ENCODE data around the gene GAB2. TPM values are rescaled to one million over a fixed set of nuclear protein-coding genes. Genes with fewer than 3 reads are reported as not detected.

GAB2 gene
- total and polyA plus RNA-seq, 8 donors, result 18.8 to 59.6 (median 19.7) TPM

DNA sequence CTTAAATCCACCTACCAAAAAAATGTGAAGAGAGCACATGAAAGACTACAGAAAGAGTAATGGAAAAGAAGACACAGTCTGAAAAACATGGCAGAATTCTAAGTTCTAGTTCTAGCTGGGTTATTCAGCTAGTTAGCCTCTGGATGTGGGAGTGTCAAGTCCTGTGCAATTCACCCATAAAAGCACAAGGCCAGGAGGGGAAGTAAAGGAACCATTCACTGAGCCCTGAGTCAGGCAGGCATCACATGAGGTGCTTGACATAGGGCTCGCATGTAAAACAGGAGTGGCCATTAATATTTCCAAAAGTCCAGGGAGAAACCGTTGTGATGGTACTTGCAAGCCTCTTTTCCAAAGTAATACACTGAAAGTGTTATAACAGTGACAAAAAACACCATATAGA is 103.7 kb downstream of the GAB2 start:
- Histone ChIP-seq H3K36me3 (no peaks in the 10 kb centered on the region), H3K9me3 (no peaks in the 10 kb centered on the region), H3K27me3 (no peaks in the 10 kb centered on the region), H3K4me1 (peaks cover 13 to 72% of the 10 kb centered on the region in 2 donors), H3K27ac (peak overlapping the region; percentile 29 to 84), H3K4me3 (no peak overlapping the region)
- ATAC-seq, result peak; percentile 72
- DNase-seq, result peak in 1 of 4 donors; percentile 54
- TF ChIP-seq, protein P1, sequence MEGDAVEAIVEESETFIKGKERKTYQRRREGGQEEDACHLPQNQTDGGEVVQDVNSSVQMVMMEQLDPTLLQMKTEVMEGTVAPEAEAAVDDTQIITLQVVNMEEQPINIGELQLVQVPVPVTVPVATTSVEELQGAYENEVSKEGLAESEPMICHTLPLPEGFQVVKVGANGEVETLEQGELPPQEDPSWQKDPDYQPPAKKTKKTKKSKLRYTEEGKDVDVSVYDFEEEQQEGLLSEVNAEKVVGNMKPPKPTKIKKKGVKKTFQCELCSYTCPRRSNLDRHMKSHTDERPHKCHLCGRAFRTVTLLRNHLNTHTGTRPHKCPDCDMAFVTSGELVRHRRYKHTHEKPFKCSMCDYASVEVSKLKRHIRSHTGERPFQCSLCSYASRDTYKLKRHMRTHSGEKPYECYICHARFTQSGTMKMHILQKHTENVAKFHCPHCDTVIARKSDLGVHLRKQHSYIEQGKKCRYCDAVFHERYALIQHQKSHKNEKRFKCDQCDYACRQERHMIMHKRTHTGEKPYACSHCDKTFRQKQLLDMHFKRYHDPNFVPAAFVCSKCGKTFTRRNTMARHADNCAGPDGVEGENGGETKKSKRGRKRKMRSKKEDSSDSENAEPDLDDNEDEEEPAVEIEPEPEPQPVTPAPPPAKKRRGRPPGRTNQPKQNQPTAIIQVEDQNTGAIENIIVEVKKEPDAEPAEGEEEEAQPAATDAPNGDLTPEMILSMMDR (IDR thresholded peaks at IDR 0.05), result no peak
- intact Hi-C loops (cut with DNase I), result no loop called here

DNA sequence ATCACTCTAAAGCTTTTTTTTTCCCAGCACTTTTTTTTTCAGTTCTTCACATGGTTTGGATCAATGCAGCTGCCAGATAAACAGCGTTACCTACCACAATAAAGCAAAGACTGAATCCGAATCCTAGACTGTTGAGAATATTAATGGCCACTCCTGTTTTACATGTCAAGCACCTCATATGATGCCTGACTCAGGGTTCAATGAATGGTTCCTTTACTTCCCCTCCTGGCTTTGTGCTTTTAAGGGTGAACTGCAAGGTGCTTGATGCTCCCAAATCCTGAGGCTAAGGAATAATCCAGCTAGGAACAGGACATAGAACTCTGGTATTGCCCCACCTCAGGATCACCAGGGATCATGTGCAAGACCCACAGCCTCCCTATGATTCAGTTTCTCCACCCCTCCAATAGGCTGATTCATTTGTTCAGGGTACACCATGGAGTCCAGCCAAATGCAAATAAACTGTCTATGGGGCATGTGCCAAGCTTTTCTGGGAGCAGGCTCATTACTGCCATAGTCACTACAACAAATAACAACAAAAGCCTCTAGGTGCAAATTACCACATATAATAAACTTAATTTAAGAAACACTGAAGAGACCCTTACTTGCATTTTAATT is 104.3 kb downstream of the GAB2 start:
- TF ChIP-seq, protein P1 (IDR thresholded peaks at IDR 0.05), result no peak
- intact Hi-C loops (cut with DNase I), result no loop called here
- Histone ChIP-seq H3K27me3 (no peaks in the 10 kb centered on the region), H3K4me1 (peaks cover 13 to 72% of the 10 kb centered on the region in 2 donors), H3K4me3 (no peak overlapping the region), H3K9me3 (no peaks in the 10 kb centered on the region), H3K27ac (peak overlapping the region; percentile 29 to 84), H3K36me3 (no peaks in the 10 kb centered on the region)
- peak; percentile 49 for ATAC-seq
- DNase-seq, result no peak

DNA sequence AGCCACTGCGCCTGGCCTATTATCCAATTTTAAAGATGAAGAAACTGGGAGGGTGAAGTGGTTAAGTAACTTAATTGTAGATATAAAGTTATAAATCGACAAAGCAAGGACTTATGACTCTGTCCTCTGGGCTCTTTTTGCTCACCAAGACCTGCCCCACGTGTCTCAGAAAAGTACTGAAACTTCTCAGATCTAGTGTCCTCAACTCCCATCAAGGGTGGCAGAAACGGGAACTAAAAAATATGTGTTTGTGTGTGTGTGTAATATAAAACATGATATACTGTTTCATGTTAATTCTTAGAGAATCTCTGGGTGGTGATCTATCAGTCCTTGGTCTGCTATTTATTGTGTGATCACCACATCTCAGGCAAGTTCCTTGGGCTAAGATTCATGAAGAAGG is 104.9 kb downstream of the GAB2 start:
- ATAC-seq (no peak), DNase-seq (no peak)
- intact Hi-C loops (cut with DNase I), result no loop called here
- Histone ChIP-seq H3K9me3 (no peaks in the 10 kb centered on the region), H3K4me3 (no peak overlapping the region), H3K36me3 (no peaks in the 10 kb centered on the region), H3K27me3 (no peaks in the 10 kb centered on the region), H3K27ac (peak overlapping the region in 1 of 2 donors; percentile 84), H3K4me1 (peaks cover 13 to 68% of the 10 kb centered on the region in 2 donors)
- TF ChIP-seq, protein P1 (IDR thresholded peaks at IDR 0.05), result no peak

DNA sequence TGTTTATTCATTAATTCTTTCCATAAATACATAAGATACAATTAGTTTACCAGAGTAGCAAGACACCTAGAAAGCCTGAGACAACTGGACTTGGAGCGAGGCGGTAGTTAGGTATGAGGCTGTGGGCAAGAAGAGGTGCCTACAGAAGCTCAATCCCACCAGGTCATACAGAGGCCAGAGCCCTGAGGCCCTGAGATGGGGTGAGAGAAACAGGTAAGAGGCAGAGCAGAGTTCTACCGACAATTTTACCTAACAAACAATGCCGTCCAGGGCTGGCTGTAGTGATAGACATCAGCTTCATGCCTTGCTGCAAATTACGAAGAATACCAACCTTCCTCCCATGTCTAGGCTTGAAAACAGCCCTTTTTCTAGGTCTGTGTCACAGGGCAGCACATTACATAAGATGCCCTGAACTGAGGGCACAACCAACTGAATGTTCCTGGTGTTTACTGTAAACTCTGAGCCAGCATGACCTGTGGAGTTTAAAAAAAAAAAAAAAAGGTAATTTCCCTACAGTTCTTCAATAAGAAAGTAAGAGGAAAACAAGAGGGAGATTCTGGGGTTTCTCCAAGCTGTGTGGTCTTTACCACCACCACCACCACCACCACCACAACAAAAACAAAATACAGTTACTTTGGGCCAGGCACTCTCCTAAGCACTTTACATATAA is 105.8 kb downstream of the GAB2 start:
- intact Hi-C loops (cut with DNase I), result no loop called here
- peaks cover 13 to 60% of the 10 kb centered on the region in 2 donors for H3K4me1 ChIP-seq
- H3K4me3 ChIP-seq, result no peak overlapping the region
- DNase-seq, result no peak
- no peak for ATAC-seq
- TF ChIP-seq, protein P1 (IDR thresholded peaks at IDR 0.05), result no peak
- no peaks in the 10 kb centered on the region for H3K9me3 ChIP-seq
- no peaks in the 10 kb centered on the region for H3K36me3 ChIP-seq
- no peaks in the 10 kb centered on the region for H3K27me3 ChIP-seq
- peak overlapping the region in 1 of 2 donors; percentile 84 for H3K27ac ChIP-seq

DNA sequence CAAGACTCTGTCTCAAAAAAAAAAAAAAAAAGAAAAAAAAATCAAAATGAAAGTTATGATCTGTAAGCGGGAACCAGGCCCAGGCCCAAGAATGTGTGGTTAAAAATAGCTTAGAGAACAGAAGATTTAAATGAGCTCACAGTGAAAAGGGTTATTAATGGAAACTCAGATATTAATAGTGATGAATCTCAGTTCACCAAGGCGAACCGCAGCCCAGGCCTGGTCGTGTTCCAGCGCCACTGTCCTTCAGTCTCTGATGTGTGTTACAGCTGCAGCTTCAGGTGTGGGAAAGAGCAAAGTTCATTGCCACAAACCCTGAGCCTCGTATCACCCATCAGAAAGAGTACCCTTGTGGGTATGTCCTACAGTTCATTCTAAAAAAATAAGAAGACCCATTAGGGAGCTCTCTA is 107.1 kb downstream of the GAB2 start:
- Histone ChIP-seq H3K4me3 (no peak overlapping the region), H3K27ac (no peak overlapping the region), H3K36me3 (no peaks in the 10 kb centered on the region), H3K4me1 (peaks cover 13 to 58% of the 10 kb centered on the region in 2 donors), H3K9me3 (no peaks in the 10 kb centered on the region), H3K27me3 (no peaks in the 10 kb centered on the region)
- intact Hi-C loops (cut with DNase I), result no loop called here
- ATAC-seq (peak; percentile 19), DNase-seq (peak in 3 of 4 donors; percentile 34 to 69 (median 43))
- TF ChIP-seq, protein P1 (IDR thresholded peaks at IDR 0.05), result no peak

All from left lung (tissue), 10 donors.